ENCODE measurements around the gene CRKL.

GRCh38 chr22:20977019-20977418, 59.8 kb downstream of the CRKL start:
- TF ChIP-seq CTCF (conservative IDR thresholded peaks at IDR 0.05; ENCODE audit: low read length) (no peak), EZH2phosphoT487 (IDR thresholded peaks at IDR 0.05; ENCODE audit: borderline replicate concordance, low read depth, low read length) (no peak)
